ENCODE measurements around the gene USP19. TPM values are rescaled to one million over a fixed set of nuclear protein-coding genes. Genes with fewer than 3 reads are reported as not detected.

The USP19 gene
- total RNA-seq, 1 experiment from 2014 or later: 73.3 TPM

DNA sequence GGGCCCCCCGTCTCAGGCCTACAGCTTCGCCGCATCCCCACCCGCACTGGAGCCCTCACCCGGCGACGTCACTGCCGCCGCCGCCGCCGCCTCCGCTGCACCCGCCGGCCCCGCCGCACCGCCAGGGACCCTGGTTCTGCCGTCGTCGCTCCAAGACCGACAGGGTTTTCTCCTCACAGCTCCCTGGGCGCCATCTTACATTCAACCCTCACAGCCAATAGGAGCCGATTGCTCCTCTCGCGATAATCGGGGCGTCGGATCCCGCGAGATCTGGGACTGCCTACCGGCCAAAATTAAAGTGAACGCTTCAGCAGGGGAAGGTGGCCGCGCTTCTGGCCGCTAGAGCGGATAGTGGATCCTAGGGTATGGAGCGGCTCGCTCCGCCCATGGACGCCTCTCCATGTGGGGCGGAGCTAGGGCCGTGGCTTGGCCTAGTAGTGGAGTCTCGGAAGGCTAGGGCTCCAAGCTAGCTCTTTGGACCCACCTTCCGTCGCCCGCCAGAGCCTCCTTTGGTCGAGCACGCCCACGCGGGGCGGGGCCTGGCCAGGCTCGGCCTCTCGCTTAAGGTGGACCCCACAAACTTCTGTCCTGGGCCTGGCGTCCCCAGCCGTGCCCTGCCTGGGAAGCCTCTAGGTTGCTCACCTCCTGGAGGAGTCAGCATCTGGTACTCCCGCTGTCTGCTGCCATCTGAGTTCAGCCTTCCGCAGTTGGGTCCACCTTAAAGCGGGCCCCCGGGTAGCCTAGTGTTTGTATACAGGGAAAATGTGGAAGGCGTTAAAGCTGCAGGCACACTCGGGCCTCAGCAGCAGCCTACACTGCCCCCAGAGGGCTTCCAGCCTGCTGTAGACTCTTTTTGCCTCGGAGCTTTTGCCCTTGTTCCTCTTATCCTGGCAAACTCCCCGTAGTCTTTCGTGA is 26.5 kb downstream of the USP19 start, which contains the start of gene QRICH1 (continued):
- TF ChIP-seq NFATC4 (CRISPR knock-in tag; IDR thresholded peaks at IDR 0.05): no peak
- TF ChIP-seq ELF4 (CRISPR knock-in tag; IDR thresholded peaks at IDR 0.05; ENCODE audit: low read depth): no peak
- TF ChIP-seq JUN (CRISPR knock-in tag; IDR thresholded peaks at IDR 0.05): 0 out of 2 replicates have a peak, but pooled peaks have one; percentile 63
- no peak for TF ChIP-seq ATF1 (CRISPR knock-in tag; IDR thresholded peaks at IDR 0.05)
- TF ChIP-seq, protein P1, sequence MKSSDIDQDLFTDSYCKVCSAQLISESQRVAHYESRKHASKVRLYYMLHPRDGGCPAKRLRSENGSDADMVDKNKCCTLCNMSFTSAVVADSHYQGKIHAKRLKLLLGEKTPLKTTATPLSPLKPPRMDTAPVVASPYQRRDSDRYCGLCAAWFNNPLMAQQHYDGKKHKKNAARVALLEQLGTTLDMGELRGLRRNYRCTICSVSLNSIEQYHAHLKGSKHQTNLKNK (CRISPR knock-in tag; IDR thresholded peaks at IDR 0.05): no peak
- TF ChIP-seq TEAD1 (CRISPR knock-in tag; IDR thresholded peaks at IDR 0.05): peak; percentile 70; the same call in 1 of the 2 replicates
- TF ChIP-seq EMX1 (CRISPR knock-in tag; IDR thresholded peaks at IDR 0.05): no peak
- TF ChIP-seq CREM (CRISPR knock-in tag; IDR thresholded peaks at IDR 0.05): 0 out of 2 replicates have a peak, but pooled peaks have one; percentile 14
- TF ChIP-seq, protein P2, sequence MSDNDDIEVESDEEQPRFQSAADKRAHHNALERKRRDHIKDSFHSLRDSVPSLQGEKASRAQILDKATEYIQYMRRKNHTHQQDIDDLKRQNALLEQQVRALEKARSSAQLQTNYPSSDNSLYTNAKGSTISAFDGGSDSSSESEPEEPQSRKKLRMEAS (CRISPR knock-in tag; IDR thresholded peaks at IDR 0.05): peak; percentile 47
- TF ChIP-seq PRRX2 (CRISPR knock-in tag; IDR thresholded peaks at IDR 0.05): no peak
- TF ChIP-seq, protein P3, sequence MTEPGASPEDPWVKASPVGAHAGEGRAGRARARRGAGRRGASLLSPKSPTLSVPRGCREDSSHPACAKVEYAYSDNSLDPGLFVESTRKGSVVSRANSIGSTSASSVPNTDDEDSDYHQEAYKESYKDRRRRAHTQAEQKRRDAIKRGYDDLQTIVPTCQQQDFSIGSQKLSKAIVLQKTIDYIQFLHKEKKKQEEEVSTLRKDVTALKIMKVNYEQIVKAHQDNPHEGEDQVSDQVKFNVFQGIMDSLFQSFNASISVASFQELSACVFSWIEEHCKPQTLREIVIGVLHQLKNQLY (CRISPR knock-in tag; IDR thresholded peaks at IDR 0.05): no peak
- no peak for TF ChIP-seq ZNF317 (CRISPR knock-in tag; IDR thresholded peaks at IDR 0.05; ENCODE audit: borderline replicate concordance, low read depth)
- TF ChIP-seq, protein P4, sequence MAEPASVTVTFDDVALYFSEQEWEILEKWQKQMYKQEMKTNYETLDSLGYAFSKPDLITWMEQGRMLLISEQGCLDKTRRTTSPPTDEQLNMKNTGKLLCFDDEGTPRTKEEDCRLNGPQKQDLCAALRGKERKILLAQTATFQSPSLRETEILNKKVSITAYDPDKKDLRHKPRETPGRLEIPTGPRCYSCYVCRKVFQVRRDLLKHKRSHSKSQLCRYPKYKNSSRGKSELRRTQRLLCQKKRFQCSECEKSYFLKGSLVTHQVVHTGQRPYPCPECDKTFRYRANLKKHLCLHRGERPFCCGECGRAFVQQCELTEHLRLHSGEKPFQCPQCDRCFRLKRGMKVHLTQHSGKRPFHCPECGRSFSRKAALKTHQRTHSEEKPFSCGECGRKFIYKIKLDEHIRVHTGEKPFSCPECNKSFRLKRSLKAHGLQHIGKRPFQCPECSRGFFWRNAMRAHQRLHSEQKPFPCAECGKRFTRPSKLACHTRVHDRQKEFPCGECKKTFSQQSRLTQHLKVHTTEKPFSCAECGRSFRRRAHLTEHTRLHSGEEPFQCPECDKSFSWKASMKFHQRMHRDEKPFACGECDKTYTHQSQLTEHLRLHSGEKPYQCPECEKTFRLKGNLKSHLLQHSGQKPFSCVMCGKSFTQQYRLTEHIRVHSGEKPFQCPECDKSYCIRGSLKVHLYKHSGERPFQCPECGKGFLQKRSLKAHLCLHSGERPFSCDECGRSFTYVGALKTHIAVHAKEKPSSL (CRISPR knock-in tag; conservative IDR thresholded peaks at IDR 0.05): no peak
- TF ChIP-seq ETV6 (CRISPR knock-in tag; IDR thresholded peaks at IDR 0.05): 0 out of 2 replicates have a peak, but pooled peaks have one; percentile 3
- TF ChIP-seq IRF2 (CRISPR knock-in tag; IDR thresholded peaks at IDR 0.05; ENCODE audit: borderline replicate concordance, low read depth): no peak
- TF ChIP-seq, protein P5, sequence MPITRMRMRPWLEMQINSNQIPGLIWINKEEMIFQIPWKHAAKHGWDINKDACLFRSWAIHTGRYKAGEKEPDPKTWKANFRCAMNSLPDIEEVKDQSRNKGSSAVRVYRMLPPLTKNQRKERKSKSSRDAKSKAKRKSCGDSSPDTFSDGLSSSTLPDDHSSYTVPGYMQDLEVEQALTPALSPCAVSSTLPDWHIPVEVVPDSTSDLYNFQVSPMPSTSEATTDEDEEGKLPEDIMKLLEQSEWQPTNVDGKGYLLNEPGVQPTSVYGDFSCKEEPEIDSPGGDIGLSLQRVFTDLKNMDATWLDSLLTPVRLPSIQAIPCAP (CRISPR knock-in tag; IDR thresholded peaks at IDR 0.05): 0 out of 2 replicates have a peak, but pooled peaks have one; percentile 11
- TF ChIP-seq GRHL2 (CRISPR knock-in tag; IDR thresholded peaks at IDR 0.05; ENCODE audit: insufficient replicate concordance, severe bottlenecking): no peak
- TF ChIP-seq, protein P6, sequence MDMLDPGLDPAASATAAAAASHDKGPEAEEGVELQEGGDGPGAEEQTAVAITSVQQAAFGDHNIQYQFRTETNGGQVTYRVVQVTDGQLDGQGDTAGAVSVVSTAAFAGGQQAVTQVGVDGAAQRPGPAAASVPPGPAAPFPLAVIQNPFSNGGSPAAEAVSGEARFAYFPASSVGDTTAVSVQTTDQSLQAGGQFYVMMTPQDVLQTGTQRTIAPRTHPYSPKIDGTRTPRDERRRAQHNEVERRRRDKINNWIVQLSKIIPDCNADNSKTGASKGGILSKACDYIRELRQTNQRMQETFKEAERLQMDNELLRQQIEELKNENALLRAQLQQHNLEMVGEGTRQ (CRISPR knock-in tag; IDR thresholded peaks at IDR 0.05): no peak
- TF ChIP-seq GTF2I (CRISPR knock-in tag; conservative IDR thresholded peaks at IDR 0.05): no peak
- TF ChIP-seq, protein P7, sequence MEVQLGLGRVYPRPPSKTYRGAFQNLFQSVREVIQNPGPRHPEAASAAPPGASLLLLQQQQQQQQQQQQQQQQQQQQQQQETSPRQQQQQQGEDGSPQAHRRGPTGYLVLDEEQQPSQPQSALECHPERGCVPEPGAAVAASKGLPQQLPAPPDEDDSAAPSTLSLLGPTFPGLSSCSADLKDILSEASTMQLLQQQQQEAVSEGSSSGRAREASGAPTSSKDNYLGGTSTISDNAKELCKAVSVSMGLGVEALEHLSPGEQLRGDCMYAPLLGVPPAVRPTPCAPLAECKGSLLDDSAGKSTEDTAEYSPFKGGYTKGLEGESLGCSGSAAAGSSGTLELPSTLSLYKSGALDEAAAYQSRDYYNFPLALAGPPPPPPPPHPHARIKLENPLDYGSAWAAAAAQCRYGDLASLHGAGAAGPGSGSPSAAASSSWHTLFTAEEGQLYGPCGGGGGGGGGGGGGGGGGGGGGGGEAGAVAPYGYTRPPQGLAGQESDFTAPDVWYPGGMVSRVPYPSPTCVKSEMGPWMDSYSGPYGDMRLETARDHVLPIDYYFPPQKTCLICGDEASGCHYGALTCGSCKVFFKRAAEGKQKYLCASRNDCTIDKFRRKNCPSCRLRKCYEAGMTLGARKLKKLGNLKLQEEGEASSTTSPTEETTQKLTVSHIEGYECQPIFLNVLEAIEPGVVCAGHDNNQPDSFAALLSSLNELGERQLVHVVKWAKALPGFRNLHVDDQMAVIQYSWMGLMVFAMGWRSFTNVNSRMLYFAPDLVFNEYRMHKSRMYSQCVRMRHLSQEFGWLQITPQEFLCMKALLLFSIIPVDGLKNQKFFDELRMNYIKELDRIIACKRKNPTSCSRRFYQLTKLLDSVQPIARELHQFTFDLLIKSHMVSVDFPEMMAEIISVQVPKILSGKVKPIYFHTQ (CRISPR knock-in tag; IDR thresholded peaks at IDR 0.05): 0 out of 2 replicates have a peak, but pooled peaks have one; percentile 40
- TF ChIP-seq ZBTB21 (CRISPR knock-in tag; IDR thresholded peaks at IDR 0.05; ENCODE audit: borderline replicate concordance): no peak
- no peak; the same call in none of the 2 replicates for TF ChIP-seq FOXP1 (CRISPR knock-in tag; IDR thresholded peaks at IDR 0.05; ENCODE audit: borderline replicate concordance)
- TF ChIP-seq, protein P8, sequence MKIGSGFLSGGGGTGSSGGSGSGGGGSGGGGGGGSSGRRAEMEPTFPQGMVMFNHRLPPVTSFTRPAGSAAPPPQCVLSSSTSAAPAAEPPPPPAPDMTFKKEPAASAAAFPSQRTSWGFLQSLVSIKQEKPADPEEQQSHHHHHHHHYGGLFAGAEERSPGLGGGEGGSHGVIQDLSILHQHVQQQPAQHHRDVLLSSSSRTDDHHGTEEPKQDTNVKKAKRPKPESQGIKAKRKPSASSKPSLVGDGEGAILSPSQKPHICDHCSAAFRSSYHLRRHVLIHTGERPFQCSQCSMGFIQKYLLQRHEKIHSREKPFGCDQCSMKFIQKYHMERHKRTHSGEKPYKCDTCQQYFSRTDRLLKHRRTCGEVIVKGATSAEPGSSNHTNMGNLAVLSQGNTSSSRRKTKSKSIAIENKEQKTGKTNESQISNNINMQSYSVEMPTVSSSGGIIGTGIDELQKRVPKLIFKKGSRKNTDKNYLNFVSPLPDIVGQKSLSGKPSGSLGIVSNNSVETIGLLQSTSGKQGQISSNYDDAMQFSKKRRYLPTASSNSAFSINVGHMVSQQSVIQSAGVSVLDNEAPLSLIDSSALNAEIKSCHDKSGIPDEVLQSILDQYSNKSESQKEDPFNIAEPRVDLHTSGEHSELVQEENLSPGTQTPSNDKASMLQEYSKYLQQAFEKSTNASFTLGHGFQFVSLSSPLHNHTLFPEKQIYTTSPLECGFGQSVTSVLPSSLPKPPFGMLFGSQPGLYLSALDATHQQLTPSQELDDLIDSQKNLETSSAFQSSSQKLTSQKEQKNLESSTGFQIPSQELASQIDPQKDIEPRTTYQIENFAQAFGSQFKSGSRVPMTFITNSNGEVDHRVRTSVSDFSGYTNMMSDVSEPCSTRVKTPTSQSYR (CRISPR knock-in tag; IDR thresholded peaks at IDR 0.05): no peak
- no peak for TF ChIP-seq ZNF263 (CRISPR knock-in tag; IDR thresholded peaks at IDR 0.05; ENCODE audit: low read depth)
